Adrenal gland (tissue), 5 donors: ENCODE data around the gene SRA1.

Experiments used
- POLR2A ChIP-seq, 2 donors: fragments of 450-650 bp; IDR thresholded peaks; one replicate each; pipeline ENCODE4 v1.6.1; 2017; ENCODE audit warnings: antibody characterized with exemption in 2 of 2, mild to moderate bottlenecking in 2 of 2, moderate library complexity in 1 of 2
- TF ChIP-seq, protein P1 (sequence below), 6 experiments: fragments of 450-650 bp in 4 of 6; fragments of 200-600 bp in 2 of 6; sonication (generic) in 1 of 6; IDR thresholded peaks; 1 replicate in 5 of 6; 2 replicates in 1 of 6; pipeline versions ENCODE4 v1.5.1 to v1.8.0; 2016 to 2021; ENCODE audit warnings: antibody characterized with exemption in 6 of 6, mild to moderate bottlenecking in 2 of 6, moderate library complexity in 1 of 6
- donor health status: DM: no; HTN: no; CAD: no.

DNA sequence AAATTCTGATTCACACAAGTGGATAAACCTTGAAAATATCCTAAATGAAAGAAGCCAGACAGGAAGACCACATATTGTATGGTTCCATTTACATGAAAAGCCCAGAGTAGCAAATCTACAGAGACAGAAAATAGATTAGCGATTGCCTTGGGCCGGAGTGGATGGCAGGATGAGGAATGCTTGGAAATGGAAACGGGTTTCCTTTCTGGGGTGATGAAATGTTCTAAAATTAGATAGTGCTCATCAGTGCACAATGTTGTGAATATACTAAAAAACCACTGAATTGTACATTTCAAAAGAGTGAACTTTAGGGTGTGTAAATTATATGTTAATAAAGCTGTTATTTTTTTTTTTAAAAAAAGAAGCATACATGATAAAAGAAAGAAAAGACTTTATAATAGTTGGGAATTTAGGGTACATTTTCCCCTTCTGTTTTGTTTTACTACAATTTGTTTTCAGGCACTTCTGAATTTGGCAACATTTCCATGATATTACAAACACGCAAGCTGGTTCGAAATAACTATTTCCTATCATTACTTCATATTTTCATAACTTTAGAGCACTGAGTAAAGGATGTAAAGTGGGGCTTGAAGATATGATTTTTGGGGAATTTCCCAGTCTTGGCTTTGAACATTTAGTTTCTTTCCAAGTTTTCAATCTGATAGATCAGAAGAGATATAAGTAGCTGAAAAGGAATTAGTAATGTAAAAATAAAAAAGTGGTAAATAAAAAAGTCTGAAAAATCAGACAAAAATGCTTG lies 31.2 kb upstream of the SRA1 start:
- no peak for TF ChIP-seq POLR2A (IDR thresholded peaks at IDR 0.05)
- TF ChIP-seq, protein P1, sequence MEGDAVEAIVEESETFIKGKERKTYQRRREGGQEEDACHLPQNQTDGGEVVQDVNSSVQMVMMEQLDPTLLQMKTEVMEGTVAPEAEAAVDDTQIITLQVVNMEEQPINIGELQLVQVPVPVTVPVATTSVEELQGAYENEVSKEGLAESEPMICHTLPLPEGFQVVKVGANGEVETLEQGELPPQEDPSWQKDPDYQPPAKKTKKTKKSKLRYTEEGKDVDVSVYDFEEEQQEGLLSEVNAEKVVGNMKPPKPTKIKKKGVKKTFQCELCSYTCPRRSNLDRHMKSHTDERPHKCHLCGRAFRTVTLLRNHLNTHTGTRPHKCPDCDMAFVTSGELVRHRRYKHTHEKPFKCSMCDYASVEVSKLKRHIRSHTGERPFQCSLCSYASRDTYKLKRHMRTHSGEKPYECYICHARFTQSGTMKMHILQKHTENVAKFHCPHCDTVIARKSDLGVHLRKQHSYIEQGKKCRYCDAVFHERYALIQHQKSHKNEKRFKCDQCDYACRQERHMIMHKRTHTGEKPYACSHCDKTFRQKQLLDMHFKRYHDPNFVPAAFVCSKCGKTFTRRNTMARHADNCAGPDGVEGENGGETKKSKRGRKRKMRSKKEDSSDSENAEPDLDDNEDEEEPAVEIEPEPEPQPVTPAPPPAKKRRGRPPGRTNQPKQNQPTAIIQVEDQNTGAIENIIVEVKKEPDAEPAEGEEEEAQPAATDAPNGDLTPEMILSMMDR (IDR thresholded peaks at IDR 0.05) = no peak
